SH-SY5Y (cell line): ENCODE results near the gene LRRC25.

Experiments used
- GATA2 ChIP-seq: IDR thresholded peaks from 2 replicates; pipeline ENCODE4 v1.6.1; 2011; ENCODE audit warnings: mild to moderate bottlenecking, low read depth, low read length
- GATA3 ChIP-seq: IDR thresholded peaks from 2 replicates; pipeline ENCODE4 v1.6.1; 2011; ENCODE audit warnings: low read depth, mild to moderate bottlenecking, low read length, moderate library complexity

GRCh38 chr19:18362934-18363542 is 34.4 kb downstream of the LRRC25 start:
- no peak for TF ChIP-seq GATA3
- no peak for TF ChIP-seq GATA2
